Measurements from ENCODE around the gene MC3R.

The MC3R gene

GRCh38 chr20:56234110-56234509, 14.4 kb upstream of the MC3R start:
- no peak for DNase-seq (ENCODE audit: low read depth in 1 of 2, low spot score in 1 of 2)
- TF ChIP-seq REST (IDR thresholded peaks at IDR 0.05; ENCODE audit: insufficient replicate concordance, low read depth) (no peak), SPI1 (IDR thresholded peaks at IDR 0.05; ENCODE audit: borderline replicate concordance, low read depth) (no peak), POLR2AphosphoS5 (IDR thresholded peaks at IDR 0.05; ENCODE audit: low read depth) (no peak)
- H3K4me3 ChIP-seq (replicated peaks; ENCODE audit: insufficient read depth, low read length), result no peak overlapping the region
- no peak overlapping the region for H3K27ac ChIP-seq (replicated peaks)
- no peaks in the 10 kb centered on the region for H3K27me3 ChIP-seq (ENCODE audit: insufficient read depth, poor library complexity, severe bottlenecking)

- DNase-seq (ENCODE audit: low read depth in 1 of 2, low spot score in 1 of 2), result no peak
- TF ChIP-seq REST (IDR thresholded peaks at IDR 0.05; ENCODE audit: insufficient replicate concordance, low read depth), result no peak
- no peak for TF ChIP-seq CTCF (IDR thresholded peaks at IDR 0.05; ENCODE audit: insufficient read depth, low read length)
- TF ChIP-seq GABPA (IDR thresholded peaks at IDR 0.05; ENCODE audit: low read depth), result no peak
- TF ChIP-seq SPI1 (IDR thresholded peaks at IDR 0.05; ENCODE audit: borderline replicate concordance, low read depth), result no peak
- TF ChIP-seq POLR2AphosphoS5 (IDR thresholded peaks at IDR 0.05; ENCODE audit: low read depth), result no peak
- no peak overlapping the region for H3K4me3 ChIP-seq (replicated peaks; ENCODE audit: insufficient read depth, low read length)
- no peak overlapping the region for H3K27ac ChIP-seq (replicated peaks)
- no peaks in the 10 kb centered on the region for H3K27me3 ChIP-seq (ENCODE audit: insufficient read depth, poor library complexity, severe bottlenecking)
Observed at GRCh38 chr20:56237335-56237734, 11.2 kb upstream of the MC3R start.

- no peak for DNase-seq (ENCODE audit: low read depth in 1 of 2, low spot score in 1 of 2)
- no peak for TF ChIP-seq GABPA (IDR thresholded peaks at IDR 0.05; ENCODE audit: low read depth)
- TF ChIP-seq CTCF (IDR thresholded peaks at IDR 0.05; ENCODE audit: insufficient read depth, low read length), result no peak
- peak; percentile 88 for TF ChIP-seq REST (IDR thresholded peaks at IDR 0.05; ENCODE audit: insufficient replicate concordance, low read depth)
- no peak for TF ChIP-seq SPI1 (IDR thresholded peaks at IDR 0.05; ENCODE audit: borderline replicate concordance, low read depth)
- no peak overlapping the region for H3K4me3 ChIP-seq (replicated peaks; ENCODE audit: insufficient read depth, low read length)
- no peaks in the 10 kb centered on the region for H3K27me3 ChIP-seq (ENCODE audit: insufficient read depth, poor library complexity, severe bottlenecking)
- no peak overlapping the region for H3K27ac ChIP-seq (replicated peaks)
Observed at GRCh38 chr20:56244259-56244658, 4.3 kb upstream of the MC3R start.

GRCh38 chr20:56245761-56246160, 2.8 kb upstream of the MC3R start:
- Histone ChIP-seq H3K27me3 (ENCODE audit: insufficient read depth, poor library complexity, severe bottlenecking) (no peaks in the 10 kb centered on the region), H3K27ac (replicated peaks) (no peak overlapping the region), H3K4me3 (replicated peaks; ENCODE audit: insufficient read depth, low read length) (no peak overlapping the region)
- TF ChIP-seq CTCF (IDR thresholded peaks at IDR 0.05; ENCODE audit: insufficient read depth, low read length) (no peak), GABPA (IDR thresholded peaks at IDR 0.05; ENCODE audit: low read depth) (no peak), SPI1 (IDR thresholded peaks at IDR 0.05; ENCODE audit: borderline replicate concordance, low read depth) (no peak), REST (IDR thresholded peaks at IDR 0.05; ENCODE audit: insufficient replicate concordance, low read depth) (no peak), POLR2AphosphoS5 (IDR thresholded peaks at IDR 0.05; ENCODE audit: low read depth) (no peak)
- DNase-seq (ENCODE audit: low read depth in 1 of 2, low spot score in 1 of 2), result no peak
